ENCODE measurements around the gene EPB41L3.

The EPB41L3 gene

DNA sequence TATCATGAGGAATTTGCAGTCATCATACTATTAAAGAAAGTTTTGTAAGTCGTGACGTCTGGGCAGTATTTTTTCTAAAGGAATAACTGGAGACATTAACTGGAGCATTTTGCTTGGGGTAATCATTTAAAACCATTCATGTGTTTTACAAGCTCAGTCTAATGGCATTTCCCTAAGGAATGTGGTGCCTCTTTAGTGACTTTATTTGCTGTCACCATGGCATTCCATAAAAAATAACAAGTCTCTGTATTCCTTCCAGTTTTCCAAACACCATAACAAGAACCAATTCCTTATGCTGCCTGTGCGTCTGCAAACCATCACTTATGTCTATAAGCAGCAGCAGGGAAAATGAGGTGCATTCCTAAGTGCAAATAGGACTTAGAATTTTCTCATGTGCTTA lies 82.8 kb downstream of the EPB41L3 start:
- peak; percentile 0 for DNase-seq
- H3K14ac ChIP-seq (ENCODE audit: low read length in 2 of 2), result no peak overlapping the region
- peaks cover 5% of the 10 kb centered on the region for H3K4me1 ChIP-seq (ENCODE audit: control insufficient read depth, insufficient read depth, low read depth, low read length)
- H2BK15ac ChIP-seq (ENCODE audit: low read depth, poor library complexity, severe bottlenecking), result no peak overlapping the region
- H2BK5ac ChIP-seq (ENCODE audit: low read depth, low read length, poor library complexity, severe bottlenecking), result no peak overlapping the region
- H4K8ac ChIP-seq (ENCODE audit: low read length), result no peak overlapping the region
- H2AK5ac ChIP-seq (ENCODE audit: low read length, severe bottlenecking), result no peak overlapping the region
- no peak overlapping the region for H3K27ac ChIP-seq (ENCODE audit: low read length, poor library complexity, severe bottlenecking)
- no peak overlapping the region for H2BK120ac ChIP-seq (ENCODE audit: low read depth, low read length)
- WGBS, result 0% methylated on average over 2 of the region's 3 CpGs
- H4K91ac ChIP-seq (ENCODE audit: low read length), result no peak overlapping the region
- no peak overlapping the region for H3K4me2 ChIP-seq (ENCODE audit: low read length, poor library complexity, severe bottlenecking)
- H2AFZ ChIP-seq (ENCODE audit: low read depth, low read length), result no peak overlapping the region
- no peaks in the 10 kb centered on the region for H3K36me3 ChIP-seq (ENCODE audit: control insufficient read depth in 1 of 2, insufficient read depth in 2 of 2, low read depth in 1 of 2, low read length in 2 of 2)
- no peak overlapping the region for H3K9ac ChIP-seq (ENCODE audit: low read length)
- no peak overlapping the region for H3K23ac ChIP-seq (ENCODE audit: low read length in 2 of 2)
- H2BK12ac ChIP-seq (ENCODE audit: low read length in 2 of 2), result no peak overlapping the region
- no peak overlapping the region for H3K4ac ChIP-seq (ENCODE audit: low read depth in 1 of 2, low read length in 2 of 2)
- no peak overlapping the region for H3K4me3 ChIP-seq (ENCODE audit: insufficient read depth in 1 of 2, low read depth in 1 of 2, low read length in 2 of 2)
- H3K27me3 ChIP-seq (ENCODE audit: control insufficient read depth in 1 of 2, insufficient read depth in 1 of 2, low read length in 2 of 2), result no peaks in the 10 kb centered on the region
- H3K79me1 ChIP-seq (replicated peaks; ENCODE audit: low read length, poor library complexity, severe bottlenecking), result no peaks in the 10 kb centered on the region
- H3K9me3 ChIP-seq (ENCODE audit: control insufficient read depth, low read length), result no peaks in the 10 kb centered on the region
- H3K18ac ChIP-seq (ENCODE audit: low read depth in 1 of 2, low read length in 2 of 2), result no peak overlapping the region

DNA sequence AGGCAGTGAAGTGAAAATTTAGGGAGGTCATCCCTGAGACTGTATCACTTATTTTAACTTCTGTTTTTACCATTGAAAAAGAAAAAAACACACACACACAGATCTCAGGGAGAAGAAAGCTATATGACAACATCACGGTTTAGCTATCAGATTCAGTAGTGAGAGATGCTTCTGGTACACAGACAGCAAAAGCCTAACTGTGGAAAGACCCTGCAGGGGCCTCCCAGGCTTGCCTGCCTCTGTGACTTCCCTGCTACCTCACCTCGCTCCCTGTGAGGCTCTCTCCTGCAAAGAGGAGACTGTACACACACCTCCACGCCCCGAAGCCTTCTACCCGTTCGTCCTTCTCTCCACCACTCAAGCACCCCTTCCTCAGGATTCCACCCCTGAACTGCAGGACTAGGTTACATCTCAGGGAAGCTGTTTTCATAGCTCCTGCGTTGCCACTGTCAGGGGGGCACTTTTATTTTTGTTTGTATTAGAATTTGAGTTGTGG lies 86.3 kb downstream of the EPB41L3 start:
- Histone ChIP-seq H3K9ac (ENCODE audit: low read length) (peak overlapping the region; percentile 83), H2BK5ac (ENCODE audit: low read depth, low read length, poor library complexity, severe bottlenecking) (no peak overlapping the region), H2AFZ (ENCODE audit: low read depth, low read length) (no peak overlapping the region), H2AK5ac (ENCODE audit: low read length, severe bottlenecking) (no peak overlapping the region), H3K14ac (ENCODE audit: low read length in 2 of 2) (no peak overlapping the region), H3K36me3 (ENCODE audit: control insufficient read depth in 1 of 2, insufficient read depth in 2 of 2, low read depth in 1 of 2, low read length in 2 of 2) (no peaks in the 10 kb centered on the region), H3K4me3 (ENCODE audit: insufficient read depth in 1 of 2, low read depth in 1 of 2, low read length in 2 of 2) (no peak overlapping the region), H3K23ac (ENCODE audit: low read length in 2 of 2) (no peak overlapping the region), H2BK15ac (ENCODE audit: low read depth, poor library complexity, severe bottlenecking) (no peak overlapping the region), H4K8ac (ENCODE audit: low read length) (no peak overlapping the region), H3K4me1 (ENCODE audit: control insufficient read depth, insufficient read depth, low read depth, low read length) (peaks cover 7% of the 10 kb centered on the region), H3K18ac (ENCODE audit: low read depth in 1 of 2, low read length in 2 of 2) (no peak overlapping the region), H3K27ac (ENCODE audit: low read length, poor library complexity, severe bottlenecking) (no peak overlapping the region), H3K4me2 (ENCODE audit: low read length, poor library complexity, severe bottlenecking) (no peak overlapping the region), H3K4ac (ENCODE audit: low read depth in 1 of 2, low read length in 2 of 2) (no peak overlapping the region), H2BK120ac (ENCODE audit: low read depth, low read length) (no peak overlapping the region), H3K27me3 (ENCODE audit: control insufficient read depth in 1 of 2, insufficient read depth in 1 of 2, low read length in 2 of 2) (no peaks in the 10 kb centered on the region), H2BK12ac (ENCODE audit: low read length in 2 of 2) (no peak overlapping the region), H3K9me3 (ENCODE audit: control insufficient read depth, low read length) (no peaks in the 10 kb centered on the region), H3K79me1 (replicated peaks; ENCODE audit: low read length, poor library complexity, severe bottlenecking) (no peaks in the 10 kb centered on the region), H4K91ac (ENCODE audit: low read length) (no peak overlapping the region)
- no peak for DNase-seq
- 85% methylated on average over 6 of the region's 7 CpGs for WGBS

DNA sequence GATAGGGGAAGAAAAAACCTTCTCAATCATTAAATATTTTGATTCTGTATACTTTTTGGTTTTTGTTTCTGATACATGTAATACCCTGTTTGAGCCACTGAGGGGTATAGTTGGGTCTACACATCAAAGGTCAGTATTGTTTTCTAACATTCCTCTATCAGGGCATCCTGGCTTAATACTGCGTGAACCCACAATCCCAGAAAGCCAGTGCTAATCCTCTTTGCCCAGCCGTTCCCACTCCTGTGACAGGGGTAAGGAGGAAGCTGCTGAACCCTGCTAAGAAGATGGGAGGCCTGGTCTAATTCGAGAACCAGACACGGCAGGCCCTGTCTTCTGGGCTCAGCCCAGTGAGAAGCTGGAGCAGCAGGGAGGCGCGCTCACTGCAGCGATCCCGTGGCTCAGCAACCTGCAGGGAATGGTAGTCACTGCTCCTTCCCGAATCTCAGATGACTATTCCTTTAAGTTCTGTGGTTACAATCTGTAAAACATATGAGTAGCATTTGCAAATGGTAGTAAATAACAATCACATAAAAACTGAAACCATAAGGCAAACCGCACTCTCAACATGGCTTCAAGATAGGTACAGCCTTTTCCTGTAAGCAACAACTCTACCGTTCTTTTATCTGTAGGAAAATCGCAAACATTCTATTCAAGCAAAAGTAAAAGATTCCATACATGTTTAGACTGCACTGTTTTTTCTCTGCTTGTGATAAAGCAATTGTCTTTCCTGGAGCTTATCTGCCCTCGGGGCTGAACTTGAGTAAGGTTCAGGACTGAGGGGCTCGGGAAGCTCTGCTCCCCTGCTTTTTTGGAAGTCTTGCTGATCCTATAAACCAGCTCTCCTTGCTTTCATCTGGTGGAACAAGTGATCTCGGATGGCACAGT lies 87.0 kb downstream of the EPB41L3 start:
- H3K4ac ChIP-seq (ENCODE audit: low read depth in 1 of 2, low read length in 2 of 2), result no peak overlapping the region
- H3K14ac ChIP-seq (ENCODE audit: low read length in 2 of 2), result peak overlapping the region in 1 of 2 experiments; percentile 28
- H2BK12ac ChIP-seq (ENCODE audit: low read length in 2 of 2), result no peak overlapping the region
- H3K27ac ChIP-seq (ENCODE audit: low read length, poor library complexity, severe bottlenecking), result peak overlapping the region; percentile 15
- no peak overlapping the region for H2AK5ac ChIP-seq (ENCODE audit: low read length, severe bottlenecking)
- no peak overlapping the region for H4K8ac ChIP-seq (ENCODE audit: low read length)
- H3K9me3 ChIP-seq (ENCODE audit: control insufficient read depth, low read length), result no peaks in the 10 kb centered on the region
- peak overlapping the region in 1 of 2 experiments; percentile 57 for H3K4me3 ChIP-seq (ENCODE audit: insufficient read depth in 1 of 2, low read depth in 1 of 2, low read length in 2 of 2)
- no peaks in the 10 kb centered on the region for H3K79me1 ChIP-seq (replicated peaks; ENCODE audit: low read length, poor library complexity, severe bottlenecking)
- H3K4me1 ChIP-seq (ENCODE audit: control insufficient read depth, insufficient read depth, low read depth, low read length), result peaks cover 7% of the 10 kb centered on the region
- no peak for DNase-seq
- no peak overlapping the region for H3K18ac ChIP-seq (ENCODE audit: low read depth in 1 of 2, low read length in 2 of 2)
- H2AFZ ChIP-seq (ENCODE audit: low read depth, low read length), result peak overlapping the region; percentile 63
- no peak overlapping the region for H3K23ac ChIP-seq (ENCODE audit: low read length in 2 of 2)
- 64% methylated on average over 13 of the region's 15 CpGs for WGBS
- H4K91ac ChIP-seq (ENCODE audit: low read length), result no peak overlapping the region
- no peak overlapping the region for H2BK5ac ChIP-seq (ENCODE audit: low read depth, low read length, poor library complexity, severe bottlenecking)
- no peaks in the 10 kb centered on the region for H3K36me3 ChIP-seq (ENCODE audit: control insufficient read depth in 1 of 2, insufficient read depth in 2 of 2, low read depth in 1 of 2, low read length in 2 of 2)
- H3K9ac ChIP-seq (ENCODE audit: low read length), result peak overlapping the region; percentile 83
- H2BK15ac ChIP-seq (ENCODE audit: low read depth, poor library complexity, severe bottlenecking), result no peak overlapping the region
- H2BK120ac ChIP-seq (ENCODE audit: low read depth, low read length), result no peak overlapping the region
- H3K27me3 ChIP-seq (ENCODE audit: control insufficient read depth in 1 of 2, insufficient read depth in 1 of 2, low read length in 2 of 2), result no peaks in the 10 kb centered on the region
- peak overlapping the region; percentile 51 for H3K4me2 ChIP-seq (ENCODE audit: low read length, poor library complexity, severe bottlenecking)

DNA sequence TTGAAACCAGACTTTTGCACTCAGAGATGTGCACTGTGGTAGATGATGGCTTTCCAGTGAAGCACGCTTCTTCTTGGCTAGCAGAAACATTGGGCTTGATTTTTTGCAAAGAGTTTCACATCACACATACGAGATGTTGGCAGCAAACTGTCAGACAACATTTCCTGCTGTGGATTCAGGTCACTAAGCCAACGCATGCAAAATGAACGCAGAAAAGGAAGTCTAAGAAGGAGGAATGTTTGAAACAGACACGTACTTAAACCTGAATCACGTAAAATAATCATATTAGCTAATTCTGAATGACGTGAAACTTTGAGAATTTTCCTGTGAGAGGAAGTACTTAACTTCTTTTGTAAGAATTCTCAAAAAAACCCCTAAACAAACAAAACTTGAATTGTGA lies 88.1 kb downstream of the EPB41L3 start:
- no peaks in the 10 kb centered on the region for H3K9me3 ChIP-seq (ENCODE audit: control insufficient read depth, low read length)
- H3K79me1 ChIP-seq (replicated peaks; ENCODE audit: low read length, poor library complexity, severe bottlenecking), result no peaks in the 10 kb centered on the region
- H2BK5ac ChIP-seq (ENCODE audit: low read depth, low read length, poor library complexity, severe bottlenecking), result no peak overlapping the region
- H2BK15ac ChIP-seq (ENCODE audit: low read depth, poor library complexity, severe bottlenecking), result no peak overlapping the region
- H2BK12ac ChIP-seq (ENCODE audit: low read length in 2 of 2), result no peak overlapping the region
- no peaks in the 10 kb centered on the region for H3K27me3 ChIP-seq (ENCODE audit: control insufficient read depth in 1 of 2, insufficient read depth in 1 of 2, low read length in 2 of 2)
- H3K23ac ChIP-seq (ENCODE audit: low read length in 2 of 2), result no peak overlapping the region
- H3K18ac ChIP-seq (ENCODE audit: low read depth in 1 of 2, low read length in 2 of 2), result no peak overlapping the region
- H3K4me3 ChIP-seq (ENCODE audit: insufficient read depth in 1 of 2, low read depth in 1 of 2, low read length in 2 of 2), result no peak overlapping the region
- H3K4me2 ChIP-seq (ENCODE audit: low read length, poor library complexity, severe bottlenecking), result no peak overlapping the region
- H3K9ac ChIP-seq (ENCODE audit: low read length), result peak overlapping the region; percentile 83
- H4K91ac ChIP-seq (ENCODE audit: low read length), result no peak overlapping the region
- DNase-seq, result no peak
- no peaks in the 10 kb centered on the region for H3K36me3 ChIP-seq (ENCODE audit: control insufficient read depth in 1 of 2, insufficient read depth in 2 of 2, low read depth in 1 of 2, low read length in 2 of 2)
- H3K14ac ChIP-seq (ENCODE audit: low read length in 2 of 2), result no peak overlapping the region
- no peak overlapping the region for H2BK120ac ChIP-seq (ENCODE audit: low read depth, low read length)
- no peak overlapping the region for H3K27ac ChIP-seq (ENCODE audit: low read length, poor library complexity, severe bottlenecking)
- no peak overlapping the region for H3K4ac ChIP-seq (ENCODE audit: low read depth in 1 of 2, low read length in 2 of 2)
- no peak overlapping the region for H2AK5ac ChIP-seq (ENCODE audit: low read length, severe bottlenecking)
- H2AFZ ChIP-seq (ENCODE audit: low read depth, low read length), result no peak overlapping the region
- WGBS, result 75% methylated on average over 4 of the region's 7 CpGs
- no peak overlapping the region for H4K8ac ChIP-seq (ENCODE audit: low read length)
- H3K4me1 ChIP-seq (ENCODE audit: control insufficient read depth, insufficient read depth, low read depth, low read length), result peaks cover 7% of the 10 kb centered on the region

Measured in mesenchymal stem cell (in vitro differentiated cells and primary cell).